MM.1S (cell line): ENCODE measurements around the gene ANKRD9.

Experiments
- EZH2 ChIP-seq: fragments of 300-600 bp; sonication (generic); optimal IDR thresholded peaks from 2 replicates; pipeline ENCODE3; 2017; ENCODE audit warnings: low read depth, mild to moderate bottlenecking, antibody characterized with exemption, low read length, mixed read lengths
- EZH2phosphoT487 ChIP-seq: fragments of 300-600 bp; sonication (generic); IDR thresholded peaks from 2 replicates; pipeline ENCODE4 v1.6.1; 2018; ENCODE audit warnings: antibody characterized with exemption, low read length

- TF ChIP-seq EZH2 (no peak), EZH2phosphoT487 (no peak)
Observed at GRCh38 chr14:102545461-102546265, 36.1 kb upstream of the ANKRD9 start.
